Ishikawa (cell line): Measurements from ENCODE around the gene TAF15.

Experiments
- CEBPB ChIP-seq: IDR thresholded peaks from 2 replicates; pipeline ENCODE4 v1.6.1; 2012
- CREB1 ChIP-seq: IDR thresholded peaks from 2 replicates; pipeline ENCODE4 v1.6.1; 2012; ENCODE audit warnings: low read depth
- EGR1 ChIP-seq: IDR thresholded peaks from 2 replicates; pipeline ENCODE4 v1.6.1; 2012
- EP300 ChIP-seq: IDR thresholded peaks from 2 replicates; pipeline ENCODE4 v1.6.1; 2012; ENCODE audit warnings: borderline replicate concordance
- FOXM1 ChIP-seq: IDR thresholded peaks from 2 replicates; pipeline ENCODE4 v1.6.1; 2012; ENCODE audit warnings: low read depth, borderline replicate concordance
- MAX ChIP-seq: IDR thresholded peaks from 2 replicates; pipeline ENCODE4 v1.6.1; 2012
- NFIC ChIP-seq: IDR thresholded peaks from 2 replicates; pipeline ENCODE4 v1.6.1; 2012
- RAD21 ChIP-seq: IDR thresholded peaks from 2 replicates; pipeline ENCODE4 v1.6.1; 2012; ENCODE audit warnings: low read depth
- REST ChIP-seq: IDR thresholded peaks from 2 replicates; pipeline ENCODE4 v1.6.1; 2012; ENCODE audit warnings: low read depth, mild to moderate bottlenecking
- TAF1 ChIP-seq: IDR thresholded peaks from 2 replicates; pipeline ENCODE4 v1.6.1; 2012; ENCODE audit warnings: low read depth, mild to moderate bottlenecking
- TCF12 ChIP-seq: IDR thresholded peaks from 2 replicates; pipeline ENCODE4 v1.6.1; 2012; ENCODE audit warnings: low read depth
- TEAD4 ChIP-seq: IDR thresholded peaks from 2 replicates; pipeline ENCODE4 v1.6.1; 2012
- USF1 ChIP-seq: IDR thresholded peaks from 2 replicates; pipeline ENCODE4 v1.6.1; 2012
- YY1 ChIP-seq: IDR thresholded peaks from 2 replicates; pipeline ENCODE4 v1.6.1; 2012; ENCODE audit warnings: low read depth
- ZBTB7A ChIP-seq: IDR thresholded peaks from 2 replicates; pipeline ENCODE4 v1.6.1; 2012; ENCODE audit warnings: low read depth

TAF15 gene

GRCh38 chr17:35872196-35872980 lies 63.1 kb downstream of the TAF15 start:
- no peak for TF ChIP-seq TCF12
- TF ChIP-seq NFIC: no peak
- TF ChIP-seq TAF1: no peak
- TF ChIP-seq USF1: no peak
- no peak for TF ChIP-seq ZBTB7A
- no peak for TF ChIP-seq REST
- TF ChIP-seq RAD21: no peak
- TF ChIP-seq CEBPB: no peak
- TF ChIP-seq EP300: no peak
- no peak for TF ChIP-seq TEAD4
- TF ChIP-seq FOXM1: no peak
- no peak for TF ChIP-seq MAX
- TF ChIP-seq EGR1: no peak
- no peak for TF ChIP-seq YY1
- no peak for TF ChIP-seq CREB1

- TF ChIP-seq ZBTB7A (no peak), USF1 (no peak), CREB1 (no peak), CEBPB (no peak), TCF12 (no peak), MAX (no peak), FOXM1 (no peak)
Observed at GRCh38 chr17:35875072-35875799, 66.0 kb downstream of the TAF15 start.

GRCh38 chr17:35875800-35876139 lies 66.5 kb downstream of the TAF15 start:
- TF ChIP-seq ZBTB7A (no peak), CEBPB (no peak), CREB1 (no peak), USF1 (no peak), NFIC (no peak), FOXM1 (no peak), TAF1 (no peak), EP300 (no peak), RAD21 (no peak), MAX (no peak), EGR1 (no peak), TEAD4 (no peak), REST (no peak), TCF12 (no peak), YY1 (no peak)

GRCh38 chr17:35876534-35876933 lies 67.2 kb downstream of the TAF15 start:
- TF ChIP-seq TEAD4 (no peak), EP300 (no peak), USF1 (no peak), REST (no peak), MAX (no peak), RAD21 (no peak), CEBPB (no peak), YY1 (no peak), EGR1 (no peak), FOXM1 (no peak), TAF1 (no peak), CREB1 (no peak), NFIC (no peak), ZBTB7A (no peak), TCF12 (no peak)
